ENCODE measurements around the gene UGT1A8.

GRCh38 chr2:233791883-233792329 is 174.5 kb downstream of the UGT1A8 start:
- TF ChIP-seq POLR2A (IDR thresholded peaks at IDR 0.05; ENCODE audit: low read length) = no peak
- no peak for TF ChIP-seq GATA1 (IDR thresholded peaks at IDR 0.05; ENCODE audit: low read depth, low read length)

Measured in erythroblast (primary cell).